Left lung (tissue), 10 donors: ENCODE measurements around the gene LTBP1. TPM values are rescaled to one million over a fixed set of nuclear protein-coding genes. Genes with fewer than 3 reads are reported as not detected.

ENCODE experiments used
- ATAC-seq: fragments of 200-7000 bp; cut with Tn5 transposase; one replicate; pipeline ENCODE4 v1.9.1; 2020; ENCODE audit warnings: moderate library complexity
- DNase-seq, 4 donors: peaks; one replicate each; pipeline ENCODE4 v3.0.0-alpha.2; 2013 to 2020
- H3K27ac ChIP-seq, 2 donors: fragments of 200-600 bp; sonication (generic) in 1 of 2; one replicate each; pipeline versions ENCODE4 v1.5.0 to v1.8.0; 2020 to 2021
- H3K27me3 ChIP-seq, 2 donors: fragments of 200-600 bp; sonication (generic) in 1 of 2; one replicate each; pipeline versions ENCODE4 v1.5.0 to v1.8.0; 2020 to 2021
- H3K36me3 ChIP-seq, 2 donors: fragments of 200-600 bp; sonication (generic) in 1 of 2; one replicate each; pipeline versions ENCODE4 v1.5.0 to v1.8.0; 2020 to 2021
- H3K4me1 ChIP-seq, 2 donors: fragments of 200-600 bp; one replicate each; pipeline ENCODE4 v1.8.0; 2021
- H3K4me3 ChIP-seq, 2 donors: fragments of 200-600 bp; sonication (generic) in 1 of 2; one replicate each; pipeline versions ENCODE4 v1.5.0 to v1.8.0; 2020 to 2021; ENCODE audit warnings: mild to moderate bottlenecking in 1 of 2
- H3K9me3 ChIP-seq, 2 donors: fragments of 200-600 bp; sonication (generic) in 1 of 2; one replicate each; pipeline versions ENCODE4 v1.5.0 to v1.8.0; 2020 to 2021
- CTCF ChIP-seq, 2 donors: fragments of 200-600 bp; sonication (generic) in 1 of 2; IDR thresholded peaks; one replicate each; pipeline versions ENCODE4 v1.5.0 to v1.8.0; 2021; ENCODE audit warnings: antibody characterized with exemption in 2 of 2
- intact Hi-C, 2 donors: fragments of 100-400 bp; cut with DNase I; formaldehyde crosslinking; loops; one replicate each; pipeline versions ENCODE4 v1.11.2 to v1.14.2; 2022
- polyA plus RNA-seq, 6 donors: library from polyadenylated mRNA; unstranded; fragments of 120-200 nt; gene quantifications; one replicate each; pipeline ENCODE4 v1.2.1, GENCODE V29; 2013; ENCODE audit not compliant: insufficient read length in 6 of 6
- total RNA-seq, 2 donors: library from RNA; stranded (reverse); fragmentation: NEBNext Ultra II Directional; extraction: Animal tissue kit (Norgen Biotek cat#: 25700); gene quantifications; one replicate each; pipeline ENCODE4 v1.2.1, GENCODE V29; 2021
- donor health status: DM: no; HTN: yes; CAD: no.
- donor health status: DM: no; HTN: no; CAD: no.

The LTBP1 gene
- total and polyA plus RNA-seq, 8 donors, result 35.4 to 81.2 (median 50.9) TPM

GRCh38 chr2:33178209-33178608 is 231.5 kb downstream of the LTBP1 start:
- ATAC-seq, result no peak
- intact Hi-C loops, result no loop called here

GRCh38 chr2:33180915-33181314 is 234.2 kb downstream of the LTBP1 start:
- ATAC-seq (no peak), DNase-seq (no peak)
- no peaks in the 10 kb centered on the region for H3K27me3 ChIP-seq
- intact Hi-C loops, result no loop called here
- no peaks in the 10 kb centered on the region for H3K36me3 ChIP-seq
- no peaks in the 10 kb centered on the region for H3K9me3 ChIP-seq
- H3K4me3 ChIP-seq, result no peak overlapping the region
- no peaks in the 10 kb centered on the region for H3K4me1 ChIP-seq
- no peak for TF ChIP-seq CTCF (IDR thresholded peaks at IDR 0.05)
- H3K27ac ChIP-seq, result no peak overlapping the region

More at GRCh38 chr2:33178209-33178608, 231.5 kb downstream of the LTBP1 start:
- Histone ChIP-seq H3K4me1 (no peaks in the 10 kb centered on the region), H3K27ac (no peak overlapping the region), H3K36me3 (no peaks in the 10 kb centered on the region), H3K9me3 (no peaks in the 10 kb centered on the region), H3K27me3 (no peaks in the 10 kb centered on the region), H3K4me3 (no peak overlapping the region)
- TF ChIP-seq CTCF (IDR thresholded peaks at IDR 0.05), result no peak
- DNase-seq, result no peak

- no peaks in the 10 kb centered on the region for H3K4me1 ChIP-seq
- ATAC-seq, result no peak
- DNase-seq, result no peak
- H3K27ac ChIP-seq, result no peak overlapping the region
- H3K27me3 ChIP-seq, result no peaks in the 10 kb centered on the region
- H3K9me3 ChIP-seq, result no peaks in the 10 kb centered on the region
- TF ChIP-seq CTCF (IDR thresholded peaks at IDR 0.05), result no peak
- H3K4me3 ChIP-seq, result no peak overlapping the region
- intact Hi-C loops, result no loop called here
- no peaks in the 10 kb centered on the region for H3K36me3 ChIP-seq
Measured at GRCh38 chr2:33181466-33181865, 234.7 kb downstream of the LTBP1 start.

- no peak for ATAC-seq
- Histone ChIP-seq H3K4me3 (no peak overlapping the region), H3K27ac (no peak overlapping the region), H3K36me3 (no peaks in the 10 kb centered on the region), H3K4me1 (no peaks in the 10 kb centered on the region), H3K27me3 (no peaks in the 10 kb centered on the region), H3K9me3 (no peaks in the 10 kb centered on the region)
- DNase-seq, result no peak
- no peak for TF ChIP-seq CTCF (IDR thresholded peaks at IDR 0.05)
- intact Hi-C loops, result no loop called here
Measured at GRCh38 chr2:33184041-33184440, 237.3 kb downstream of the LTBP1 start.

- no peak for TF ChIP-seq CTCF (IDR thresholded peaks at IDR 0.05)
- no peak overlapping the region for H3K4me3 ChIP-seq
- DNase-seq (no peak), ATAC-seq (no peak)
- H3K36me3 ChIP-seq, result no peaks in the 10 kb centered on the region
- no peaks in the 10 kb centered on the region for H3K9me3 ChIP-seq
- H3K27me3 ChIP-seq, result no peaks in the 10 kb centered on the region
- H3K4me1 ChIP-seq, result no peaks in the 10 kb centered on the region
- intact Hi-C loops, result no loop called here
- H3K27ac ChIP-seq, result no peak overlapping the region
Measured at GRCh38 chr2:33186937-33187336, 240.2 kb downstream of the LTBP1 start.
